HEK293 (cell line): Measurements from ENCODE around the gene DENND1A.

ENCODE experiments used
- FEZF1 ChIP-seq: fragments of 450-650 bp; formaldehyde crosslinking; IDR thresholded peaks from 2 replicates; pipeline ENCODE4 v1.5.1; 2016; ENCODE audit warnings: missing biosample characterization, missing genetic modification characterization
- MZF1 ChIP-seq: fragments of 450-650 bp; formaldehyde crosslinking; IDR thresholded peaks from 2 replicates; pipeline ENCODE4 v1.5.1; 2017; ENCODE audit warnings: missing biosample characterization, missing genetic modification characterization, borderline replicate concordance
- SALL2 ChIP-seq: fragments of 450-650 bp; formaldehyde crosslinking; IDR thresholded peaks from 2 replicates; pipeline ENCODE4 v1.5.0; 2017; ENCODE audit warnings: missing biosample characterization, mild to moderate bottlenecking, missing genetic modification characterization, borderline replicate concordance
- TCF7L2 ChIP-seq: IDR thresholded peaks from 2 replicates; pipeline ENCODE4 v1.6.1; 2011; ENCODE audit warnings: low read depth, mild to moderate bottlenecking, inconsistent platforms, low read length, moderate library complexity, borderline replicate concordance
- ZBTB17 ChIP-seq: fragments of 450-650 bp; formaldehyde crosslinking; IDR thresholded peaks from 2 replicates; pipeline ENCODE4 v1.5.1; 2016; ENCODE audit warnings: missing biosample characterization, missing genetic modification characterization
- ZFP41 ChIP-seq: fragments of 450-650 bp; formaldehyde crosslinking; IDR thresholded peaks from 2 replicates; pipeline ENCODE4 v1.5.1; 2016; ENCODE audit warnings: missing biosample characterization, missing genetic modification characterization, borderline replicate concordance
- ZNF157 ChIP-seq: fragments of 450-650 bp; formaldehyde crosslinking; IDR thresholded peaks from 2 replicates; pipeline ENCODE4 v1.5.1; 2016; ENCODE audit warnings: missing biosample characterization, missing genetic modification characterization
- ZNF174 ChIP-seq: fragments of 450-650 bp; formaldehyde crosslinking; IDR thresholded peaks from 2 replicates; pipeline ENCODE4 v1.5.0; 2017; ENCODE audit warnings: missing biosample characterization, mild to moderate bottlenecking, missing genetic modification characterization
- ZNF2 ChIP-seq: fragments of 450-650 bp; formaldehyde crosslinking; IDR thresholded peaks from 2 replicates; pipeline ENCODE4 v1.5.1; 2016; ENCODE audit warnings: missing biosample characterization, missing genetic modification characterization
- ZNF248 ChIP-seq: fragments of 450-650 bp; formaldehyde crosslinking; IDR thresholded peaks from 2 replicates; pipeline ENCODE4 v1.5.1; 2017; ENCODE audit warnings: missing biosample characterization, missing genetic modification characterization
- ZNF292 ChIP-seq: fragments of 450-650 bp; formaldehyde crosslinking; IDR thresholded peaks from 2 replicates; pipeline ENCODE4 v1.5.1; 2016; ENCODE audit warnings: low read depth, missing biosample characterization, missing genetic modification characterization, borderline replicate concordance
- ZNF394 ChIP-seq: fragments of 450-650 bp; formaldehyde crosslinking; IDR thresholded peaks from 2 replicates; pipeline ENCODE4 v1.5.1; 2016; ENCODE audit warnings: missing biosample characterization, missing genetic modification characterization, mild to moderate bottlenecking, moderate library complexity, borderline replicate concordance
- ZNF416 ChIP-seq: fragments of 450-650 bp; formaldehyde crosslinking; IDR thresholded peaks from 2 replicates; pipeline ENCODE4 v1.5.1; 2016; ENCODE audit warnings: missing biosample characterization, missing genetic modification characterization
- ZNF510 ChIP-seq: fragments of 450-650 bp; formaldehyde crosslinking; IDR thresholded peaks from 2 replicates; pipeline ENCODE4 v1.5.1; 2018; ENCODE audit warnings: mild to moderate bottlenecking, missing genetic modification characterization, missing biosample characterization; ENCODE audit not compliant: insufficient replicate concordance
- ZNF514 ChIP-seq: fragments of 450-650 bp; formaldehyde crosslinking; IDR thresholded peaks from 2 replicates; pipeline ENCODE4 v1.5.1; 2016; ENCODE audit warnings: missing biosample characterization, missing genetic modification characterization
- ZNF544 ChIP-seq: fragments of 450-650 bp; formaldehyde crosslinking; IDR thresholded peaks from 2 replicates; pipeline ENCODE4 v1.5.0; 2017; ENCODE audit warnings: missing biosample characterization, missing genetic modification characterization
- ZNF548 ChIP-seq: fragments of 450-650 bp; formaldehyde crosslinking; IDR thresholded peaks from 2 replicates; pipeline ENCODE4 v1.5.1; 2016; ENCODE audit warnings: missing biosample characterization, missing genetic modification characterization
- ZNF549 ChIP-seq: fragments of 450-650 bp; IDR thresholded peaks from 2 replicates; pipeline ENCODE4 v1.5.1; 2018; ENCODE audit warnings: missing biosample characterization, missing genetic modification characterization, mild to moderate bottlenecking, inconsistent platforms, moderate library complexity
- ZNF623 ChIP-seq: fragments of 450-650 bp; formaldehyde crosslinking; IDR thresholded peaks from 2 replicates; pipeline ENCODE4 v1.5.1; 2016; ENCODE audit warnings: missing biosample characterization, missing genetic modification characterization
- ZNF624 ChIP-seq: fragments of 450-650 bp; formaldehyde crosslinking; IDR thresholded peaks from 2 replicates; pipeline ENCODE4 v1.5.1; 2017; ENCODE audit warnings: missing biosample characterization, missing genetic modification characterization
- ZNF785 ChIP-seq: fragments of 450-650 bp; formaldehyde crosslinking; IDR thresholded peaks from 2 replicates; pipeline ENCODE4 v1.5.1; 2016; ENCODE audit warnings: missing biosample characterization, missing genetic modification characterization
- TF ChIP-seq, protein P1 (sequence below): fragments of 450-650 bp; formaldehyde crosslinking; IDR thresholded peaks from 2 replicates; pipeline ENCODE4 v1.5.1; 2017; ENCODE audit warnings: missing biosample characterization, missing genetic modification characterization
- TF ChIP-seq, protein P2 (sequence below): fragments of 450-650 bp; formaldehyde crosslinking; IDR thresholded peaks from 2 replicates; pipeline ENCODE4 v1.5.1; 2017; ENCODE audit warnings: missing biosample characterization, missing genetic modification characterization
- TF ChIP-seq, protein P3 (sequence below): fragments of 450-650 bp; formaldehyde crosslinking; IDR thresholded peaks from 2 replicates; pipeline ENCODE4 v1.5.1; 2016; ENCODE audit warnings: missing biosample characterization, missing genetic modification characterization
- TF ChIP-seq, protein P4 (sequence below): fragments of 450-650 bp; formaldehyde crosslinking; IDR thresholded peaks from 2 replicates; pipeline ENCODE4 v1.5.1; 2016; ENCODE audit warnings: missing biosample characterization, missing genetic modification characterization
- TF ChIP-seq, protein P5 (sequence below): fragments of 450-650 bp; formaldehyde crosslinking; conservative IDR thresholded peaks from 2 replicates; pipeline ENCODE4 v1.5.1; 2016; ENCODE audit warnings: low read depth, missing biosample characterization, missing genetic modification characterization
- TF ChIP-seq, protein P6 (sequence below): fragments of 450-650 bp; IDR thresholded peaks from 2 replicates; pipeline ENCODE4 v1.5.1; 2018; ENCODE audit warnings: missing biosample characterization, mild to moderate bottlenecking, missing genetic modification characterization

The DENND1A gene

DNA sequence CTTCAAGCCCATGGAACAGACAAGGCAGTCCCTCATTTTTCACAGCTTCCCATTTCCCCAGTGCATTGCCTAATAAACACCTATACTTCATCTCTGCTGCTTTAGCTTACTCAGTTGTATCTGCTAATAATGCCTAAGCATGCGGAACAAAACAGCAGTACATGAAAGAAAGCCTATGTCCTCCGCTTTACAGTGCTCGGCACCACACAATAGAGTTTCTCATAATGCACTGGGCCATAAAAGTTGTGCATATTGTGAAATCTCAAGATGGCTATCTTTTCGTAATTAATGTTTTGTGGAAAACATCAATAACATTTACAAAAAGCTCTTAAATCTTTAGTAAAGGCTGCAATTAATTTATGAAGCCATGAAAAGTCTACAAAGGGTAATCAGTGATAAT lies 69.3 kb downstream of the DENND1A start (continued):
- TF ChIP-seq FEZF1 (tag by site-specific recombination) = peak; percentile 64
- TF ChIP-seq ZNF416 = no peak
- TF ChIP-seq ZNF549 (tag by site-specific recombination) = no peak
- no peak for TF ChIP-seq ZNF623 (tag by site-specific recombination)
- no peak for TF ChIP-seq SALL2 (tag by site-specific recombination)
- no peak for TF ChIP-seq ZNF248 (tag by site-specific recombination)
- no peak for TF ChIP-seq ZFP41
- no peak for TF ChIP-seq ZNF394 (tag by site-specific recombination)
- no peak for TF ChIP-seq ZNF157 (tag by site-specific recombination)
- TF ChIP-seq, protein P1, sequence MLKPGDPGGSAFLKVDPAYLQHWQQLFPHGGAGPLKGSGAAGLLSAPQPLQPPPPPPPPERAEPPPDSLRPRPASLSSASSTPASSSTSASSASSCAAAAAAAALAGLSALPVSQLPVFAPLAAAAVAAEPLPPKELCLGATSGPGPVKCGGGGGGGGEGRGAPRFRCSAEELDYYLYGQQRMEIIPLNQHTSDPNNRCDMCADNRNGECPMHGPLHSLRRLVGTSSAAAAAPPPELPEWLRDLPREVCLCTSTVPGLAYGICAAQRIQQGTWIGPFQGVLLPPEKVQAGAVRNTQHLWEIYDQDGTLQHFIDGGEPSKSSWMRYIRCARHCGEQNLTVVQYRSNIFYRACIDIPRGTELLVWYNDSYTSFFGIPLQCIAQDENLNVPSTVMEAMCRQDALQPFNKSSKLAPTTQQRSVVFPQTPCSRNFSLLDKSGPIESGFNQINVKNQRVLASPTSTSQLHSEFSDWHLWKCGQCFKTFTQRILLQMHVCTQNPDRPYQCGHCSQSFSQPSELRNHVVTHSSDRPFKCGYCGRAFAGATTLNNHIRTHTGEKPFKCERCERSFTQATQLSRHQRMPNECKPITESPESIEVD (tag by site-specific recombination) = peak; percentile 79
- TF ChIP-seq, protein P2, sequence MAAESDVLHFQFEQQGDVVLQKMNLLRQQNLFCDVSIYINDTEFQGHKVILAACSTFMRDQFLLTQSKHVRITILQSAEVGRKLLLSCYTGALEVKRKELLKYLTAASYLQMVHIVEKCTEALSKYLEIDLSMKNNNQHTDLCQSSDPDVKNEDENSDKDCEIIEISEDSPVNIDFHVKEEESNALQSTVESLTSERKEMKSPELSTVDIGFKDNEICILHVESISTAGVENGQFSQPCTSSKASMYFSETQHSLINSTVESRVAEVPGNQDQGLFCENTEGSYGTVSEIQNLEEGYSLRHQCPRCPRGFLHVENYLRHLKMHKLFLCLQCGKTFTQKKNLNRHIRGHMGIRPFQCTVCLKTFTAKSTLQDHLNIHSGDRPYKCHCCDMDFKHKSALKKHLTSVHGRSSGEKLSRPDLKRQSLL (tag by site-specific recombination) = no peak
- TF ChIP-seq, protein P3, sequence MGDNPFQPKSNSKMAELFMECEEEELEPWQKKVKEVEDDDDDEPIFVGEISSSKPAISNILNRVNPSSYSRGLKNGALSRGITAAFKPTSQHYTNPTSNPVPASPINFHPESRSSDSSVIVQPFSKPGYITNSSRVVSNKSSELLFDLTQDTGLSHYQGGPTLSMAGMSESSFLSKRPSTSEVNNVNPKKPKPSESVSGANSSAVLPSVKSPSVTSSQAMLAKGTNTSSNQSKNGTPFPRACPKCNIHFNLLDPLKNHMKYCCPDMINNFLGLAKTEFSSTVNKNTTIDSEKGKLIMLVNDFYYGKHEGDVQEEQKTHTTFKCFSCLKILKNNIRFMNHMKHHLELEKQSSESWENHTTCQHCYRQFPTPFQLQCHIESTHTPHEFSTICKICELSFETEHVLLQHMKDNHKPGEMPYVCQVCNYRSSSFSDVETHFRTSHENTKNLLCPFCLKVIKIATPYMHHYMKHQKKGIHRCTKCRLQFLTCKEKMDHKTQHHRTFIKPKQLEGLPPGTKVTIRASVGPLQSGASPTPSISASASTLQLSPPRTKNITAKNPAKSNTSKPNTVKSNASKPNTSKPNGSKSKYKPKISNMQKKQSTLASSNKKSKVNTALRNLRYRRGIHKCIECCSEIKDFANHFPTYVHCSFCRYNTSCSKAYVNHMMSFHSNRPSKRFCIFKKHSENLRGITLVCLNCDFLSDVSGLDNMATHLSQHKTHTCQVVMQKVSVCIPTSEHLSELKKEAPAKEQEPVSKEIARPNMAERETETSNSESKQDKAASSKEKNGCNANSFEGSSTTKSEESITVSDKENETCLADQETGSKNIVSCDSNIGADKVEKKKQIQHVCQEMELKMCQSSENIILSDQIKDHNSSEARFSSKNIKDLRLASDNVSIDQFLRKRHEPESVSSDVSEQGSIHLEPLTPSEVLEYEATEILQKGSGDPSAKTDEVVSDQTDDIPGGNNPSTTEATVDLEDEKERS = no peak
- TF ChIP-seq, protein P4, sequence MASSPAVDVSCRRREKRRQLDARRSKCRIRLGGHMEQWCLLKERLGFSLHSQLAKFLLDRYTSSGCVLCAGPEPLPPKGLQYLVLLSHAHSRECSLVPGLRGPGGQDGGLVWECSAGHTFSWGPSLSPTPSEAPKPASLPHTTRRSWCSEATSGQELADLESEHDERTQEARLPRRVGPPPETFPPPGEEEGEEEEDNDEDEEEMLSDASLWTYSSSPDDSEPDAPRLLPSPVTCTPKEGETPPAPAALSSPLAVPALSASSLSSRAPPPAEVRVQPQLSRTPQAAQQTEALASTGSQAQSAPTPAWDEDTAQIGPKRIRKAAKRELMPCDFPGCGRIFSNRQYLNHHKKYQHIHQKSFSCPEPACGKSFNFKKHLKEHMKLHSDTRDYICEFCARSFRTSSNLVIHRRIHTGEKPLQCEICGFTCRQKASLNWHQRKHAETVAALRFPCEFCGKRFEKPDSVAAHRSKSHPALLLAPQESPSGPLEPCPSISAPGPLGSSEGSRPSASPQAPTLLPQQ (tag by site-specific recombination) = no peak
- TF ChIP-seq ZNF624 (tag by site-specific recombination) = no peak
- peak; percentile 95 for TF ChIP-seq ZBTB17 (tag by site-specific recombination)
- TF ChIP-seq TCF7L2 = peak; percentile 66; the same call in 1 of the 2 replicates
- TF ChIP-seq, protein P5, sequence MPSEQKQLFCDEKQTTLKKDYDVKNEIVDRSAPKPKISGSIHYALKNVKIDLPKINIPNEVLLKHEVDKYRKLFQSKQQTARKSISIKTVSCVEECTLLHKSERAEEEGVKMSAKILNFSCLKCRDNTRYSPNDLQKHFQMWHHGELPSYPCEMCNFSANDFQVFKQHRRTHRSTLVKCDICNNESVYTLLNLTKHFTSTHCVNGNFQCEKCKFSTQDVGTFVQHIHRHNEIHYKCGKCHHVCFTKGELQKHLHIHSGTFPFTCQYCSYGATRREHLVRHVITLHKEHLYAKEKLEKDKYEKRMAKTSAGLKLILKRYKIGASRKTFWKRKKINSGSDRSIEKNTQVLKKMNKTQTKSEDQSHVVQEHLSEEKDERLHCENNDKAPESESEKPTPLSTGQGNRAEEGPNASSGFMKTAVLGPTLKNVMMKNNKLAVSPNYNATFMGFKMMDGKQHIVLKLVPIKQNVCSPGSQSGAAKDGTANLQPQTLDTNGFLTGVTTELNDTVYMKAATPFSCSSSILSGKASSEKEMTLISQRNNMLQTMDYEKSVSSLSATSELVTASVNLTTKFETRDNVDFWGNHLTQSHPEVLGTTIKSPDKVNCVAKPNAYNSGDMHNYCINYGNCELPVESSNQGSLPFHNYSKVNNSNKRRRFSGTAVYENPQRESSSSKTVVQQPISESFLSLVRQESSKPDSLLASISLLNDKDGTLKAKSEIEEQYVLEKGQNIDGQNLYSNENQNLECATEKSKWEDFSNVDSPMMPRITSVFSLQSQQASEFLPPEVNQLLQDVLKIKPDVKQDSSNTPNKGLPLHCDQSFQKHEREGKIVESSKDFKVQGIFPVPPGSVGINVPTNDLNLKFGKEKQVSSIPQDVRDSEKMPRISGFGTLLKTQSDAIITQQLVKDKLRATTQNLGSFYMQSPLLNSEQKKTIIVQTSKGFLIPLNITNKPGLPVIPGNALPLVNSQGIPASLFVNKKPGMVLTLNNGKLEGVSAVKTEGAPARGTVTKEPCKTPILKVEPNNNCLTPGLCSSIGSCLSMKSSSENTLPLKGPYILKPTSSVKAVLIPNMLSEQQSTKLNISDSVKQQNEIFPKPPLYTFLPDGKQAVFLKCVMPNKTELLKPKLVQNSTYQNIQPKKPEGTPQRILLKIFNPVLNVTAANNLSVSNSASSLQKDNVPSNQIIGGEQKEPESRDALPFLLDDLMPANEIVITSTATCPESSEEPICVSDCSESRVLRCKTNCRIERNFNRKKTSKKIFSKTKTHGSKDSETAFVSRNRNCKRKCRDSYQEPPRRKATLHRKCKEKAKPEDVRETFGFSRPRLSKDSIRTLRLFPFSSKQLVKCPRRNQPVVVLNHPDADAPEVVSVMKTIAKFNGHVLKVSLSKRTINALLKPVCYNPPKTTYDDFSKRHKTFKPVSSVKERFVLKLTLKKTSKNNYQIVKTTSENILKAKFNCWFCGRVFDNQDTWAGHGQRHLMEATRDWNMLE (tag by site-specific recombination) = no peak
- no peak for TF ChIP-seq ZNF514
- TF ChIP-seq ZNF785 (tag by site-specific recombination) = no peak
- TF ChIP-seq, protein P6, sequence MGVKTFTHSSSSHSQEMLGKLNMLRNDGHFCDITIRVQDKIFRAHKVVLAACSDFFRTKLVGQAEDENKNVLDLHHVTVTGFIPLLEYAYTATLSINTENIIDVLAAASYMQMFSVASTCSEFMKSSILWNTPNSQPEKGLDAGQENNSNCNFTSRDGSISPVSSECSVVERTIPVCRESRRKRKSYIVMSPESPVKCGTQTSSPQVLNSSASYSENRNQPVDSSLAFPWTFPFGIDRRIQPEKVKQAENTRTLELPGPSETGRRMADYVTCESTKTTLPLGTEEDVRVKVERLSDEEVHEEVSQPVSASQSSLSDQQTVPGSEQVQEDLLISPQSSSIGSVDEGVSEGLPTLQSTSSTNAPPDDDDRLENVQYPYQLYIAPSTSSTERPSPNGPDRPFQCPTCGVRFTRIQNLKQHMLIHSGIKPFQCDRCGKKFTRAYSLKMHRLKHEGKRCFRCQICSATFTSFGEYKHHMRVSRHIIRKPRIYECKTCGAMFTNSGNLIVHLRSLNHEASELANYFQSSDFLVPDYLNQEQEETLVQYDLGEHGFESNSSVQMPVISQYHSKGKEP (tag by site-specific recombination) = peak; percentile 86
- no peak for TF ChIP-seq ZNF174 (tag by site-specific recombination)
- no peak for TF ChIP-seq ZNF292
- no peak for TF ChIP-seq ZNF510 (tag by site-specific recombination)
- no peak for TF ChIP-seq ZNF548
- TF ChIP-seq MZF1 (tag by site-specific recombination) = no peak
- no peak for TF ChIP-seq ZNF2 (tag by site-specific recombination)
- TF ChIP-seq ZNF544 (tag by site-specific recombination) = no peak
